Measurements from ENCODE around the gene EXOC2. TPM values are rescaled to one million over a fixed set of nuclear protein-coding genes. Genes with fewer than 3 reads are reported as not detected.

The EXOC2 gene
- total and polyA plus RNA-seq, 2 donors (not counting 1 experiment from before 2014, with no cell fraction given) = 12.2 to 45.0 TPM

- POLR2A ChIA-PET = no interaction called here
- H3K36me3 ChIP-seq (replicated peaks in 1 of 2; ENCODE audit: control extremely low read depth in 1 of 2, control insufficient read depth in 1 of 2, extremely low read depth in 1 of 2, insufficient read depth in 2 of 2, low read length in 1 of 2) = no peaks in the 10 kb centered on the region
- no peaks in the 10 kb centered on the region for H3K79me2 ChIP-seq (ENCODE audit: control insufficient read depth, insufficient read depth, low read length)
- no peak overlapping the region for H3K9ac ChIP-seq (ENCODE audit: low read length)
- intact Hi-C loops (cut with micrococcal nuclease) = no loop called here
- no peak overlapping the region for H3K4me3 ChIP-seq (ENCODE audit: control extremely low read depth in 1 of 5, extremely low read depth in 1 of 5, insufficient read depth in 1 of 5, low read depth in 2 of 5, low read length in 4 of 5)
- H3K27me3 ChIP-seq (replicated peaks in 1 of 4; ENCODE audit: control extremely low read depth in 1 of 4, control insufficient read depth in 3 of 4, insufficient read depth in 4 of 4, low read length in 3 of 4) = no peaks in the 10 kb centered on the region
- no peak overlapping the region for H3K4me3 Mint-ChIP-seq
- no peaks in the 10 kb centered on the region for H3K9me3 Mint-ChIP-seq (ENCODE audit: insufficient read depth)
- CTCF ChIA-PET = interaction anchor here (1.0 kb wide), 1 partner anchor 21 kb away, joined by 3 read pairs; no protein-coding TSS in a partner anchor
- H4K20me1 ChIP-seq (ENCODE audit: control insufficient read depth, insufficient read depth, low read length, poor library complexity, severe bottlenecking) = no peaks in the 10 kb centered on the region
- TF ChIP-seq CTCF (IDR thresholded peaks at IDR 0.05) (no peak), EZH2 (IDR thresholded peaks at IDR 0.05; ENCODE audit: borderline replicate concordance, insufficient read depth, low read depth, low read length, poor library complexity, severe bottlenecking) (no peak)
- H3K9me3 ChIP-seq (ENCODE audit: control extremely low read depth in 1 of 3, control insufficient read depth in 2 of 3, insufficient read depth in 1 of 3, low read length in 2 of 3) = no peaks in the 10 kb centered on the region
- H2AFZ ChIP-seq (ENCODE audit: insufficient read depth, low read depth, low read length, poor library complexity, severe bottlenecking) = no peak overlapping the region
- no peak overlapping the region for H3K27ac Mint-ChIP-seq
- peaks cover 0 to 15% of the 10 kb centered on the region in 2 donors for H3K4me1 ChIP-seq (ENCODE audit: control insufficient read depth in 2 of 2, insufficient read depth in 2 of 2, low read length in 2 of 2)
- 93% methylated on average over 18 of the region's 19 CpGs for WGBS (ENCODE audit: insufficient coverage)
- DNase-seq (no peak), ATAC-seq (ENCODE audit: low read depth) (no peak)
- no peaks in the 10 kb centered on the region for H3K27me3 Mint-ChIP-seq
- no peak overlapping the region for H3K4me2 ChIP-seq (replicated peaks; ENCODE audit: low read depth, low read length, poor library complexity, severe bottlenecking)
- no peak overlapping the region for H3K27ac ChIP-seq (ENCODE audit: low read length in 2 of 2)
- H3K4me1 Mint-ChIP-seq = peaks cover 14% of the 10 kb centered on the region
Observed at GRCh38 chr6:443621-444159, 249.2 kb downstream of the EXOC2 start.

DNA sequence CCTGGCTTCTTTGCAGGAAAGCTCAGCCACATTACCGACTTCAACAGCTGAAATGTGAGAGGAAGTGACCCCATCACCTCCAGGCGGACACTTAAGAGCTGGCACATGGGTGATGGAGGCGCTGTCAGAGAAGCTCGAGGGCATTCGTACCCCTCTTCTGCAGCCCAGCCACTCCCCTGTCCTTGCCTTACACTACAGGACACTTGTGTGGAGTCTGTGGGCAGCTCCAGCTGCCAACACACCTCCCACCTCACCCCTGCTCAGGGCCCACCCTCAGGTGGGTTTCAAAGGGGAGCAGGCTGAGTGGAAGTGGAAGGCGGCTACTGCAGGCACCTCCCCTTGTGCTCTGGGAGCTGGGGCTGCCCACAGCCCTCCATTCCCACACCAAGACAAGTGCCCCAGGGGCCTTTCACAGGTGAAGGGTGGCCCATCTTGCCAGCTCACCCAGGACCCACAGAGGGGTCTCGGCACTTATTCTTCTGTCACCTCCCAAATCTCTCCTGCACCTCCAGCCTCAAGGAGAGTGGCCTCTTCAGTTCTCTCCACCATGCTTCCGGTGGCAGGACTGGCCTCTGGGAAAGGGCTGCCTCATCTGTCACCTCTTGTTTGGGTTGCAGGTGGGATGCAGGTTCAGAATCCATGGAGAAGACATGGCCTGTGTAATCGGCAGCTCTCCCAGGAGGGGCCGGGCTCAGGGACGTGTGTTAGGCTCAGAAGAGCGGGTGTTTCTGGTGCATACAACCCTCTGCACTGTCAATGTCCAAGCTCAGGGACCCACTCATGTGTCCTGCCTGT lies 251.6 kb downstream of the EXOC2 start:
- Histone ChIP-seq H2AFZ (ENCODE audit: insufficient read depth, low read depth, low read length, poor library complexity, severe bottlenecking) (no peak overlapping the region), H3K27me3 (replicated peaks in 1 of 4; ENCODE audit: control extremely low read depth in 1 of 4, control insufficient read depth in 3 of 4, insufficient read depth in 4 of 4, low read length in 3 of 4) (no peaks in the 10 kb centered on the region), H3K9me3 (ENCODE audit: control extremely low read depth in 1 of 3, control insufficient read depth in 2 of 3, insufficient read depth in 1 of 3, low read length in 2 of 3) (no peaks in the 10 kb centered on the region), H3K79me2 (ENCODE audit: control insufficient read depth, insufficient read depth, low read length) (no peaks in the 10 kb centered on the region), H3K4me2 (replicated peaks; ENCODE audit: low read depth, low read length, poor library complexity, severe bottlenecking) (no peak overlapping the region), H3K27ac (ENCODE audit: low read length in 2 of 2) (no peak overlapping the region), H3K4me1 (ENCODE audit: control insufficient read depth in 2 of 2, insufficient read depth in 2 of 2, low read length in 2 of 2) (peaks cover 0 to under 1% of the 10 kb centered on the region in 2 donors), H3K9ac (ENCODE audit: low read length) (no peak overlapping the region), H3K36me3 (replicated peaks in 1 of 2; ENCODE audit: control extremely low read depth in 1 of 2, control insufficient read depth in 1 of 2, extremely low read depth in 1 of 2, insufficient read depth in 2 of 2, low read length in 1 of 2) (no peaks in the 10 kb centered on the region), H3K4me3 (ENCODE audit: control extremely low read depth in 1 of 5, extremely low read depth in 1 of 5, insufficient read depth in 1 of 5, low read depth in 2 of 5, low read length in 4 of 5) (no peak overlapping the region), H4K20me1 (ENCODE audit: control insufficient read depth, insufficient read depth, low read length, poor library complexity, severe bottlenecking) (no peaks in the 10 kb centered on the region)
- ChIA-PET CTCF (no interaction called here), POLR2A (no interaction called here)
- ATAC-seq (ENCODE audit: low read depth) (no peak), DNase-seq (no peak)
- no peak overlapping the region for H3K4me3 Mint-ChIP-seq
- H3K9me3 Mint-ChIP-seq (ENCODE audit: insufficient read depth) = no peaks in the 10 kb centered on the region
- intact Hi-C loops (cut with micrococcal nuclease) = no loop called here
- TF ChIP-seq EZH2 (IDR thresholded peaks at IDR 0.05; ENCODE audit: borderline replicate concordance, insufficient read depth, low read depth, low read length, poor library complexity, severe bottlenecking) = no peak
- TF ChIP-seq CTCF (IDR thresholded peaks at IDR 0.05) = no peak
- H3K4me1 Mint-ChIP-seq = peaks cover 3% of the 10 kb centered on the region
- H3K27ac Mint-ChIP-seq = peak overlapping the region; percentile 20
- H3K27me3 Mint-ChIP-seq = no peaks in the 10 kb centered on the region
- WGBS (ENCODE audit: insufficient coverage) = 89% methylated on average over 8 of the region's 12 CpGs

Data from B cell (primary cell).